GM12892 (cell line): ENCODE data around the gene HOXB6. TPM values are rescaled to one million over a fixed set of nuclear protein-coding genes. Genes with fewer than 3 reads are reported as not detected.

ENCODE experiments used
- DNase-seq: peaks from one replicate; pipeline ENCODE4 v3.0.0; 2011; ENCODE audit not compliant: insufficient read length
- FAIRE-seq: peaks from 2 replicates; lab custom pipeline; 2011; peaks lifted over from hg19 to GRCh38; lab: Jason Lieb, UNC
- POLR2A ChIP-seq: IDR thresholded peaks from 2 replicates; pipeline ENCODE4 v1.6.1; 2011; ENCODE audit warnings: low read depth, low read length, control low read depth
- POLR2AphosphoS5 ChIP-seq: IDR thresholded peaks from 2 replicates; pipeline ENCODE4 v1.6.1; 2011; ENCODE audit warnings: low read depth, low read length, control low read depth
- TAF1 ChIP-seq: IDR thresholded peaks from 2 replicates; pipeline ENCODE4 v1.6.1; 2011; ENCODE audit warnings: low read depth, mild to moderate bottlenecking, control low read depth, low read length, borderline replicate concordance
- polyA plus RNA-seq: library from polyadenylated mRNA; unstranded; fragments of >200 nt; gene quantifications from one replicate; pipeline ENCODE4 v1.2.1, GENCODE V29; 2012; ENCODE audit warnings: missing spikeins, inconsistent platforms; ENCODE audit not compliant: missing spikeins

The HOXB6 gene
- polyA plus RNA-seq = not detected

GRCh38 chr17:48604770-48605329 is at the start of gene HOXB6:
Gene HOXB6 (minus strand): TSS chr17:48604986. CDS start chr17:48598150, 6,836 bp downstream.
- FAIRE-seq = no peak

GRCh38 chr17:48649741-48650140 is 45.0 kb upstream of the HOXB6 start:
- FAIRE-seq (no peak), DNase-seq (no peak)
- no peak for TF ChIP-seq POLR2A
- no peak for TF ChIP-seq TAF1
- TF ChIP-seq POLR2AphosphoS5 = no peak

More at GRCh38 chr17:48604770-48605329, at the start of gene HOXB6:
- TF ChIP-seq POLR2A (no peak), TAF1 (no peak), POLR2AphosphoS5 (no peak)
- no peak for DNase-seq

GRCh38 chr17:48647963-48648245 is 43.1 kb upstream of the HOXB6 start:
- TF ChIP-seq POLR2AphosphoS5 (no peak), TAF1 (no peak), POLR2A (no peak)
- DNase-seq = no peak
- no peak for FAIRE-seq

- no peak for FAIRE-seq
- TF ChIP-seq TAF1 = no peak
- TF ChIP-seq POLR2A = no peak
- TF ChIP-seq POLR2AphosphoS5 = no peak
- no peak for DNase-seq
Observed at GRCh38 chr17:48647103-48647962, 42.5 kb upstream of the HOXB6 start.

- TF ChIP-seq TAF1 (no peak), POLR2AphosphoS5 (no peak), POLR2A (no peak)
- FAIRE-seq (peak; percentile 74), DNase-seq (peak; percentile 64)
Observed at GRCh38 chr17:48646183-48647102, 41.7 kb upstream of the HOXB6 start.

- TF ChIP-seq TAF1 (no peak), POLR2A (no peak), POLR2AphosphoS5 (no peak)
- FAIRE-seq (no peak), DNase-seq (no peak)
Observed at GRCh38 chr17:48645639-48646182, 40.9 kb upstream of the HOXB6 start.

- TF ChIP-seq POLR2AphosphoS5 = no peak
- no peak for TF ChIP-seq TAF1
- TF ChIP-seq POLR2A = no peak
- FAIRE-seq (no peak), DNase-seq (no peak)
Observed at GRCh38 chr17:48644910-48645557, 40.2 kb upstream of the HOXB6 start.

GRCh38 chr17:48644159-48644558 is 39.4 kb upstream of the HOXB6 start:
- FAIRE-seq (no peak), DNase-seq (no peak)
- TF ChIP-seq POLR2AphosphoS5 (no peak), POLR2A (no peak), TAF1 (no peak)

- no peak for FAIRE-seq
Observed at GRCh38 chr17:48643697-48644012, 38.9 kb upstream of the HOXB6 start.

GRCh38 chr17:48642843-48643696 is 38.3 kb upstream of the HOXB6 start:
- no peak for FAIRE-seq
- TF ChIP-seq TAF1 = no peak
- no peak for TF ChIP-seq POLR2A
- TF ChIP-seq POLR2AphosphoS5 = no peak
- DNase-seq = no peak

More at GRCh38 chr17:48643697-48644012, 38.9 kb upstream of the HOXB6 start:
- TF ChIP-seq TAF1 (no peak), POLR2AphosphoS5 (no peak), POLR2A (no peak)
- no peak for DNase-seq
